ENCODE measurements around the gene DNTT. TPM values are rescaled to one million over a fixed set of nuclear protein-coding genes. Genes with fewer than 3 reads are reported as not detected.

The DNTT gene
- total and polyA plus RNA-seq, 2 of the 13 experiments (the other 11 are each of a cell fraction or from before 2014, with no cell fraction given) = not detected

GRCh38 chr10:96360331-96360730 lies 56.1 kb downstream of the DNTT start (continued):
- TF ChIP-seq CSRNP1 (CRISPR knock-in tag; IDR thresholded peaks at IDR 0.05) = no peak
- TF ChIP-seq HNRNPH1 (optimal IDR thresholded peaks at IDR 0.05; ENCODE audit: low read depth, low read length) = no peak
- TF ChIP-seq PHF20 (CRISPR knock-in tag; IDR thresholded peaks at IDR 0.05) = no peak
- TF ChIP-seq MXI1 (IDR thresholded peaks at IDR 0.05; ENCODE audit: borderline replicate concordance, low read depth, low read length) = no peak
- TF ChIP-seq ZNF282 (IDR thresholded peaks at IDR 0.05; ENCODE audit: partially characterized antibody) = no peak
- TF ChIP-seq HDAC2 (CRISPR knock-in tag; IDR thresholded peaks at IDR 0.05) = no peak
- TF ChIP-seq ZMYM2 (CRISPR knock-in tag; IDR thresholded peaks at IDR 0.05) = no peak

GRCh38 chr10:96360766-96361165 lies 56.5 kb downstream of the DNTT start:
- TF ChIP-seq ZNF615 (CRISPR knock-in tag; IDR thresholded peaks at IDR 0.05; ENCODE audit: borderline replicate concordance) (no peak), ZNF788 (CRISPR knock-in tag; IDR thresholded peaks at IDR 0.05; ENCODE audit: borderline replicate concordance) (no peak), ZSCAN31 (CRISPR knock-in tag; IDR thresholded peaks at IDR 0.05; ENCODE audit: low read depth) (no peak), RFX3 (CRISPR knock-in tag; IDR thresholded peaks at IDR 0.05) (no peak)
- BruUV-seq (replicated peaks) = no TSS peak
- H3K9ac ChIP-seq (ENCODE audit: insufficient read depth, low read depth, low read length) = no peak overlapping the region
- no peaks in the 10 kb centered on the region for H3K9me3 ChIP-seq (ENCODE audit: low read length)
- WGBS (ENCODE audit: low lambda C conversion rate) = no CpG with 5 or more reads among the region's 3 CpGs
- H3K79me2 ChIP-seq (ENCODE audit: insufficient read depth, low read length) = no peaks in the 10 kb centered on the region
- H3K4me3 ChIP-seq (replicated peaks in 1 of 3; ENCODE audit: insufficient read depth in 1 of 3, low read depth in 2 of 3, low read length in 3 of 3) = no peak overlapping the region
- FAIRE-seq = no peak
- no peak for ATAC-seq
- no peak overlapping the region for H2AFZ ChIP-seq (ENCODE audit: low read length)
- POLR2A ChIA-PET = no interaction called here
- H4K20me1 ChIP-seq (ENCODE audit: insufficient read depth, low read length) = no peaks in the 10 kb centered on the region
- no peak overlapping the region for H3K27ac ChIP-seq (ENCODE audit: extremely low read length, insufficient read depth, low read length)
- CTCF ChIA-PET (ENCODE audit: low intra/inter-chr PET ratio, low total read pairs) = no interaction called here
- in situ Hi-C loops (cut with HindIII; ENCODE audit: extremely low pct_ligation_motif_present, low pct_unique_long_range_greater_than_20kb) = no loop called here
- DNase-seq (ENCODE audit: low spot score) = no peak
- no peaks in the 10 kb centered on the region for H3K4me1 ChIP-seq (ENCODE audit: insufficient read depth, low read length)
- no peak overlapping the region for H3K4me2 ChIP-seq (ENCODE audit: low read depth, low read length)
- intact Hi-C loops (cut with micrococcal nuclease; ENCODE audit: unreplicated experiment) = no loop called here
- H3K36me3 ChIP-seq (replicated peaks in 1 of 2; ENCODE audit: control insufficient read depth in 1 of 2, insufficient read depth in 2 of 2, low read length in 2 of 2) = no peaks in the 10 kb centered on the region
- H3K27me3 ChIP-seq (ENCODE audit: control insufficient read depth in 1 of 2, insufficient read depth in 2 of 2, low read length in 2 of 2) = peaks cover 2 to 24% of the 10 kb centered on the region in 2 experiments; a peak in 3 of 5 replicates
